ENCODE measurements around the gene SIK2.
"Not testable (repeated sequence)": the region's sequence is repeated elsewhere in the genome, so short reads cannot be mapped to it uniquely, and the experiment has no call there.

The SIK2 gene

DNA sequence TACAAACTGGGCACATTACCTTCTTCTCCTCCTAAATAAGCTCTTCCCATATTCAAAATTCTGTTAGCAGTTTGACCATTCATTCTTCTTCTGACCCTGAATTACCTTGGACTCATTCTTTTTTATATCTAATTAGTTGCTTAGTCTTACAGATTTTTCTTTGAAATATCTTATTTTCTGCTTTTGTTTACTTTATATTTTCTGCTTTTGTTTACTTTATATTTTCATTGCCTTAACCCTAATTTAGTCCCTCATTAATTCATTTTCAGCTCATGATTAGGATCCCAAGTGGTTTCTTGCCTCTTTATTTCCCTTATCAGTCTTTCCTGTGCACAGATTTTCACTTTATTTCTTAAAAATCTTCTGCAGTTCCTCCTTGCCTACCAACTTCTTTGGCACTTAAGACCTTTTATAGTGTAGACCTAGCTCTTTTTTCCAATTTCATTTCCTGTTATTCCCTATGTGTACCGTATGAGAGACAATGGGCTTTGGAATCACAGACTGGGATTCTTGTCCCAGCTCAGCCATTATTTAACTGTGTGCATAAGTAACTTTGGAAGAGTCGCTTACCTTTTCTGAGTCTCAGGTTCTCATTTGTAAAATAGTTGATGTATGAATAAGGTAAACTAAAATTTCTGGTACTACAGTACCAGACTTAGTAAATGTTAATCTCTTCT, 39.2 kb downstream of the SIK2 start:
- in situ Hi-C loops (cut with HindIII; ENCODE audit: low pct_ligation_motif_present, low pct_unique_long_range_greater_than_20kb, low sequenced_read_pairs): no loop called here
- DNase-seq: no peak

DNA sequence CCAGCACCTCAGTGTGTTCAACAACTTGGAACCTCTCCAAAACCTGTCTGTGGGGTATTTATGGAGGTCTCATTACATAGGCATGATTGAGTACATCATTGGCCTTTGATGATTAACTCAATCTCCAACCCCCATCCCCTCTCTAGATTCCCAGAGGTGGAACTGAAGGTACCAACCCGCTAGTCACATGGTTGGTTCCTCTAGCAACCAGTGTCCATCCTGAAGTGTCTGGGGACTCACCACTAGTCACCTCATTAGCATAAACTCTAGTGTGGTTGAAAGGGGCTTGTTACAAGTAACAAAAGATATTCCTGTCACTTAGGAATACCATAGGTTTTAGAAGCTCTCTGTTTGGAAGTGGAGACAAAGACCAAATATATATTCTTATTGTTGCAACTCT, 40.3 kb downstream of the SIK2 start:
- in situ Hi-C loops (cut with HindIII; ENCODE audit: low pct_ligation_motif_present, low pct_unique_long_range_greater_than_20kb, low sequenced_read_pairs): no loop called here
- no peak for DNase-seq

DNA sequence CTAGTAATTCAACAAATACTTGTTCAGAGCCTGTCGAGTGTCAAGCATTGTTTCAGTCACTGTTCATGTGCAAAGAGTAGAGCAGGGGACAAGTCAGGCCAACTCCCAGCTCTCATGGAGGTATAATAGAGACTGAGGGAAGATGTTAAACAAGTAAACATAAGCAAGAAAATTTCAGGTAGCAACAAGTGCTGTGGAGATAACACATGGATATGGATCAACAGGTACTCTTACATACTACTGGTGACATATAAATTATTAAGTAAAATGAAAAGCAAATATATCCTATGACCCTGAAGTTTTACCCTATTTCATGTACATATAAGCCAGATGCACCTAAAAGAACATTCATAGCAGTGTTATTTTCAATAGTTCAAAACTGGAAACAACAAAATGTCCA, 42.7 kb downstream of the SIK2 start:
- in situ Hi-C loops (cut with HindIII; ENCODE audit: low pct_ligation_motif_present, low pct_unique_long_range_greater_than_20kb, low sequenced_read_pairs): no loop called here
- DNase-seq: no peak

DNA sequence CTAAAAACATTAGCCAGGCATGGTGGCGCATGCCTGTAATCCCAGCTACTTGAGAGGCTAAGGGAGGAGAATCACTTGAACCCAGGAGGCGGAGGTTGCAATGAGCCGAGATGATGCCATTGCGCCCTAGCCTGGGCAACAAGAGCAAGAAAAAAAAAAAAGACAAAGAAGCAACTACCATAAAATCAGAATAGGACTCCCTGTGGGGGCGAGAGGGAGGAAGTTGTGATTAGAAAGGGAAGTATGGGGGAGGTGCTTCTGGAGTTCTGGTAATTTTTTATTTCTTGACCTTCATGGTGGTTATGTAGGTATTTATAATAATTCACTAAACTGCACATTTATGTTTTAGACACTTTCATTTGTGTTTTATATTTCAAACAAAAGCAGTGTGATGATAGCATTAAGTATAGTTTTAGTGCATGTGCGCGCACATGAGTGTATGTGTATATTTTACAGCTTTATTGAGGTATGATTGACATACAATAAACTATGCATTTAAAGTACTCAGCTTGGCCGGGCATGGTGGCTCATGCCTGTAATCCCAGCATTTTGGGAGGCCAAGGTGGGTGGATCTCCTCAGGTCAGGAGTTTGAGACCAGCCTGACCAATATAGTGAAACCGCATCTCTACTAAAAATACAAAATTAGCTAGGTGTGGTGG, 43.5 kb downstream of the SIK2 start:
- in situ Hi-C loops (cut with HindIII; ENCODE audit: low pct_ligation_motif_present, low pct_unique_long_range_greater_than_20kb, low sequenced_read_pairs): no loop called here
- DNase-seq: no peak

DNA sequence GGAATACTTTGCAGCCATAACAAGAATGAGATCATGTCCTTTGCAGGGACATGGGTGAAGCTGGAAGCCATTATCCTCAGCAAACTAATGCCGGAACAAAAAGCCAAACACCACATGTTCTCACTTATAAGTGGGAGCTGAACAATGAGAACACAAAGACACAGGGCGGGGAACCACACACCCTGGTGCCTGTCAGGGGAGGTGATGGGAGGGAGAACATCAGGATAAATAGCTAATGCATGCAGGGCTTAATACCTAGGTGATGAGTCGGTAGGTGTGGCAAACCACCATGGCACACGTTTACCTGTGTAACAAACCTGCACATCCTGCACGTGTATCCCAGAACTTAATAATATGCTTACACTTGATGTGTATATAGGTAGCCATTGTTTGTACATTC, 49.1 kb downstream of the SIK2 start:
- DNase-seq; in situ Hi-C loops (cut with HindIII; ENCODE audit: low pct_ligation_motif_present, low pct_unique_long_range_greater_than_20kb, low sequenced_read_pairs): not testable (repeated sequence)

DNA sequence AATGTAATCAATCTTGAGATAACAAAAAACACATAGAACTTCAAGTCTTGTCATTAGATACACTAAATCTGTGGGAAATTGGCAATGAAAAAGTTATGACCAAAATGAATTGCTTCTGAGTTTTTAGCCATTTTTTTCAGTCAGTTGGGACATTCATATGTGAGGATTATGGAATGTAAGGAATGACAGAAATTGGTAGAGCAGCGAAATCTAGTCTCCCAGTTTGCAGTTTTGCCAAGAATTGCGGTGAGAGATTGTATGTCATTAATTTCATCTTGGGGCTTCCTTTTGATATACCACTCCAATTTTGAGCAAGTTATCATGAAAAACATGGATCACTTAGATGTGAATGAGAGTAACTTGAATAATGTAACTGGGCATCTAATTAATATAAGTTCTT, 49.9 kb downstream of the SIK2 start:
- no peak for DNase-seq

DNA sequence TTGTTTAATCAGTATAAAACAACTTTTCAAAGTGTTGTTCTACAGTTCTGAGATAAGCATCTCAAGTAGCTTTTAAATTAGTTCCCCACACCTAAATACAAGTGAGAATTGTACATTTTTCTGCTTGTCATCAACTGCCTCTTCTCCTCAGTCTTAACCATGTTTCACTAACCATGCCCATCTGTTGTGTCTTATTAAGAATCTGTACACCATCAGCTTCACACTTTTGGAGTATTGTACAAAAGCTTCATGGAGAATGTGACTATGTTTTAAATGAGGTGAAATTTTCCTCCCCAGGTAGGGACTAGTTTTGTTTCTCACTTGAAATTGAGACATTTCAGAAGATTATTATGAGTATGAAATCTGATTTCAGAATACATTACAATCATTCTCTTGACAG, 52.4 kb downstream of the SIK2 start:
- in situ Hi-C loops (cut with HindIII; ENCODE audit: low pct_ligation_motif_present, low pct_unique_long_range_greater_than_20kb, low sequenced_read_pairs): no loop called here
- no peak for DNase-seq

More for the DNA sequence above, 49.9 kb downstream of the SIK2 start:
- in situ Hi-C loops (cut with HindIII; ENCODE audit: low pct_ligation_motif_present, low pct_unique_long_range_greater_than_20kb, low sequenced_read_pairs): no loop called here

DNA sequence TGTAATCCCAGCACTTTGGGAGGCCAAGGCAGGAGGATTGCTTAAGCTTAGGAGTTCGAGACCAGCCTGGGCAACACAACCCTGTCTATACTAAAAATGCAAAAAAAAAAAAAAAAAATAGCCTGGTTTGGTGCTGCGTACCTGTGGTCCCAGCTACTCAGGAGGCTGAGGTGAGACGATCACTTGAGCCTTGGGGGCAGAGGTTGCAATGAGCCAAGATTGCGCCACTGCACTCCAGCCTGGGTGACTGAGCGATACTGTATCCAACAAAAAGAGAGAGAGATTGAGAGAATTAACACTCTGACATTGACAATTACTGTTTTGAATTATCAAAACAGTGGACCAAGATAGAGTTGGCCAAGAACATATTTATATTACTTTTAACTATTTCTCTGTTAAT, 53.7 kb downstream of the SIK2 start:
- in situ Hi-C loops (cut with HindIII; ENCODE audit: low pct_ligation_motif_present, low pct_unique_long_range_greater_than_20kb, low sequenced_read_pairs): no loop called here
- no peak for DNase-seq

DNA sequence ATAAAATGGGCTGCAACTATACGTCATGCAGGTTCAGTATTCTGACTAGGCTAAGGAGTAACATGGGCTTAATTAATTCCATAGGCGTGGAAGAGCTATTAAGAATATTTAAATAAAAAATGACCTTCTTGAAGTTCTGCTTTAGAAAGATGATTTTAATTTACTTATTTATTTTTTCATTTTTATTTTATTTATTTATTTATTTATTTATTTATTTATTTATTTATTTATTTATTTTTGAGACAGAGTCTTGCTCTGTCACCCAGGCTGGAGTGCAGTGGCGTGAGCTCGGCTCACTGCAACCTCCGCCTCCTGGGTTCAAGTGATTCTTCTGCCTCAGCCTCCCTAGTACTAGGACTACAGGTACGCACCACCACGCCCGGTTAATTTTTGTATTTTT, 55.7 kb downstream of the SIK2 start:
- in situ Hi-C loops (cut with HindIII; ENCODE audit: low pct_ligation_motif_present, low pct_unique_long_range_greater_than_20kb, low sequenced_read_pairs); DNase-seq: not testable (repeated sequence)

DNA sequence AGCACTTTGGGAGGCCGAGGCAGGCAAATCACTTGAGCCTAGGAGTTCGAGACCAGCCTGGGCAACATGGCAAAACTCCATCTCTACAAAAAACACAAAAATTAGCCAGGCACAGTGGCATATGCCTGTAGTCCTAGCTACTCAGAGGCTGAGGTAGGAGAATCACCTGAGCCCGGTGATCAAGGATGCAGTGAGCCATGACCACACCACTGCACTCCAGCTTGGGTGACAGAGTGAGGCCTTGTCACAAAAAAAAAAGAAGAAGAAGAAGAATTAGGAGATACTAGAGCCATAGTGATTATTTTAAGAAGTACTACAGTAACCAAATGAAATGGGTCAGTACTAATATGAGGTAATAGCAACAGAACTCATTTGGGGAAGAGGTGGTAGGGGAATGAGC, 56.2 kb downstream of the SIK2 start:
- in situ Hi-C loops (cut with HindIII; ENCODE audit: low pct_ligation_motif_present, low pct_unique_long_range_greater_than_20kb, low sequenced_read_pairs): not testable (repeated sequence)

DNA sequence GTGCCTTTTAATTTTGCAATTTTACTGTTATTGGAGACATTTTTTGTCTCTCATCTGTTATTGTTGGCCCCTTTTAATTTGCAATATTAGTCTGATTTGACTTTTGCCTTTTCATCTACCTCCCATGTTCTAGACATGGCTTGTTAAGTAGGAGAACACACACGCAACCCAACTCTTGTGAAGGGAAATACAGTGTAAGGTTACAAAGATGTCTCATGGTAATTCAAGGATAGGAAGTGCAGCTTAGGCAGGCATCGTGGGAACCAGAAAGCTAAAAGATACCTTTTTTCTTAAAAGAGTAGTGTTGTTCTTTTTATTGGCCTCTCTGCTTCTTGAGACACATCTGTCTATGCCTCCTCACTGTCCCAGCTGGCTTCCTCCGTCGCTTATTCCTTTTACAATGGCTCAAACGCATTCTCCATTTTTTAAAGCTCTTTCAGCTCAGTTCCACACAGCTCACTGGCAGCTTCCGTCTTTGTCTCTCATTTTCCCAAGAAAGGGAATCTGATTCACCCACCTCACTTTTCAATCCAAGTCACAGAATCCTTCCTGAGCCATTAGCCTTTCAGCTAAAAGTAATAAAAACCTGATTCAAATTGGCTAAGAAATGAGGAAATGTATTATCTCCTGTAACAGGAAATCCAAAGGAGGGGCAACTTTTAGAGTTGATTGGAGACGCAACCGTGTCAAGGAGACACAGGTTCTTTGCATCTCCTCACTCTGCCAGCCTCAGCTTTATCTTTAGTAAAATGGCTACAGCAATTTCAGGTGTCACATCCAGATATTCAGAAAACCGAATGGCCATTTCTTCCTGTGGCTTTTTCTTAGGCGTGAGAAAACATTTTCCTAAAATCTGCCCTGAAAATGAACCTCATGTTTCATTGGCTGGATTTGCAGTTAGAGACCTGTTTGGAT, 57.2 kb downstream of the SIK2 start:
- in situ Hi-C loops (cut with HindIII; ENCODE audit: low pct_ligation_motif_present, low pct_unique_long_range_greater_than_20kb, low sequenced_read_pairs): no loop called here
- DNase-seq: no peak

More for the DNA sequence above, 56.2 kb downstream of the SIK2 start:
- not testable (repeated sequence) for DNase-seq

DNA sequence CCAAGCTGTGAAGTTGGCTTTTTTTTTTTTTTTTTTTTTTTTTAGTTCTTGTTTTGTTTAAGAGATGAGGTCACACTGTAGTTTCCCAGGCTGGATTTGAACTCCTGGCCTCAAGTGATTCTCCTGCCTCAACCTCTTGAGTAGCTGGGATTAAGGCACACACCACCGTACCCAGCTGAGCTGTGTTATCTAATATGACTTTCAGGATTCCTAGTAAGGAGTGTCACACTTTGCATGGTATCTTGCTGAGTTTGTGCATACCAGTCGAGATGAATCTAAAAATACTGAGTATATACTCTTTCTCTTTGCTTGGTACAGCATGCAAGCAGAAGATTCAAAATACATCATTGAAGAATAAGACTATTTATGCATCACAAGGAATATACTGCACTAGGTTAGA, 58.6 kb downstream of the SIK2 start:
- DNase-seq: no peak
- in situ Hi-C loops (cut with HindIII; ENCODE audit: low pct_ligation_motif_present, low pct_unique_long_range_greater_than_20kb, low sequenced_read_pairs): no loop called here

DNA sequence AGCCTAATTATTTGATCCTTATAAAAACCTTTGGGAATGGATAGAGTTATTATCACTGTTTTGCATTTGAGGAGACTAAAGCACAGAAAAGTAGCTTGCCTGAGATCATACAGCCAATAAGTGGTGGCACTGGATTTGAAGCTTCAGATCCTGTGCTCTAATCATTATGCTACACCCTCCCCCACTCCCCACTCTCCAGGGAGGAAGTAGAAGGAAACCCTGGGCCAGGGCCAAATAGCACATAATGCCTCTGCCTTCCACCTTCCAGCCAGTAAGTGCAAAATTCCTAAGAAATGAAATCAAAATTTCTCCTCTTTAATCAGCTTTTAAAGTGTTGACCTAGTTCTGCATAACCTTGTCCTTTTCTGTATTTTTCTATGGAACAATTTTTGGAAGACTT, 61.6 kb downstream of the SIK2 start:
- no peak for DNase-seq
- in situ Hi-C loops (cut with HindIII; ENCODE audit: low pct_ligation_motif_present, low pct_unique_long_range_greater_than_20kb, low sequenced_read_pairs): no loop called here

DNA sequence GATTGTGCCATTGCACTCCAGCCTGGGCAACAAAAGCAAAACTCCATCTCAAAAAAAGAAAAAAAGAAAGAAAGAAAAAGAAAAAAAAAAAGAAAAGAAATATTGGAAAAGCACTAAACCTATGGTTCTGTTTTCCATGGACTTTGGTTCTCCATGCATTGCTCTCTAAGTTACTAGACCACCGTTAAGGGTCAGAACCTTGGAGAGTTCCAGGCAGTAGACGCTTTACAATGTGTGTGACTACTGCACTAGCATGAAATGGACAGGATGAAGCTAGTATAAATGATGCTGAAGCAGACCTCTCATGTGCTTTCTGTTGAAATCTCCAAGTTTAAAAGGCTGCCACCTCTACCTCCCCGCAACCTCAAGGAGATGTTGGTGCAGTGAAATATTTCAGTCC, 63.5 kb downstream of the SIK2 start:
- DNase-seq: peak; percentile 42
- in situ Hi-C loops (cut with HindIII; ENCODE audit: low pct_ligation_motif_present, low pct_unique_long_range_greater_than_20kb, low sequenced_read_pairs): no loop called here

DNA sequence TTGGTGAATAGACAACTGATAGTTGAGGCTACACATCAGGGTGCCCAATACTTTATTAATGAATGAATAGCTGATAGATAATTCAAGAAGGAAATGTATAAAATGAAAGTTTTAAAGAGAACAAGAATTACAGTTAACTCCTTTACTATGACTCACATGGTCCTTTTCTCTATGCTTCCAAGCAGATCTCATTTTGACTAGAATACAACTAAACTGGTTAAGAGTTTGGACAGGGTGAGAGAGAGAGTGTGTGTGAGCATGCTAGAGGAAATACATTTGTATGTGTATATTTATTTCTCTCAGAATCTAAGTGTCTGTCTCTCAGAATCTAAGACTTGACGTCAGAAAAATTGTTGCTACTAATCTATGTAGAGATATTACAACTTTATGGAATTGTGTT, 66.7 kb downstream of the SIK2 start:
- in situ Hi-C loops (cut with HindIII; ENCODE audit: low pct_ligation_motif_present, low pct_unique_long_range_greater_than_20kb, low sequenced_read_pairs): no loop called here

DNA sequence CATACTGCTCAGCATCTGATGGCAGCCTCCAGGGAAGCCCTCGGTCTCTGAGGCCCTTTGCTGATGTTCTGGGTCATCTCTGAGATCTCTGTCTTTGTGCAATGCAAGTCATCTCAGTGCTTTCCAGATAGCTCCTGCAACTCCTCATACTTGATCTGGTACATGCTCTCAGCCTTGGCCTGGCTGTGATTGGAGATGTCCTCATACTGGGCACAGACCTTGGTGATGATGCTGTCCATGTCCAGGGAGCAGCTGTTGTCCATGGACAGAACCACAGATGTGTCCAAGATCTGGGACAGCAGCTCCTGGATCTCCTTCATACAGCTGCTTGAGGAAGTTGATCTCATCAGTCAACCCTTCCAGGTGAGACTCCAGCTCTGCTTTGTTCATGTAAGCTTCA, 69.1 kb downstream of the SIK2 start:
- no peak for DNase-seq
- in situ Hi-C loops (cut with HindIII; ENCODE audit: low pct_ligation_motif_present, low pct_unique_long_range_greater_than_20kb, low sequenced_read_pairs): no loop called here

More for the DNA sequence above, 66.7 kb downstream of the SIK2 start:
- DNase-seq: no peak

DNA sequence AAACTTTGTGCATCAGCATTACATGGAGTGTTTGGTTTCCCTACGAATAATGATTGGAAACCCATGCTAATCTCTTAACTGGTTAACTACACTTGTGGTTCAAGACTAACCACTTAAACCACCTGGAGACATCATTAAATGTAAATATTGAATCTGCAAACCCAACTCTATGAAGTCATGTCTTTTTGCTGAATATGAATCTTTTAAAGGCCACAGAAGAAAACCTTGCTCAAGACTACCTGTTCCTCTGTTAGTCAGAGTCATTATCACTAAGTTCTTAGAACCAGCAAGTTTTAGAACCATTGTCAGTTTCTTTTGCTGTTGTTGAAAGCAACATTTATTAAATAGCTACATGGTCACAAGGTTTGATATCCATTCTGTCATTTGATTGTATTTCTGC, 70.7 kb downstream of the SIK2 start:
- in situ Hi-C loops (cut with HindIII; ENCODE audit: low pct_ligation_motif_present, low pct_unique_long_range_greater_than_20kb, low sequenced_read_pairs): no loop called here
- no peak for DNase-seq

DNA sequence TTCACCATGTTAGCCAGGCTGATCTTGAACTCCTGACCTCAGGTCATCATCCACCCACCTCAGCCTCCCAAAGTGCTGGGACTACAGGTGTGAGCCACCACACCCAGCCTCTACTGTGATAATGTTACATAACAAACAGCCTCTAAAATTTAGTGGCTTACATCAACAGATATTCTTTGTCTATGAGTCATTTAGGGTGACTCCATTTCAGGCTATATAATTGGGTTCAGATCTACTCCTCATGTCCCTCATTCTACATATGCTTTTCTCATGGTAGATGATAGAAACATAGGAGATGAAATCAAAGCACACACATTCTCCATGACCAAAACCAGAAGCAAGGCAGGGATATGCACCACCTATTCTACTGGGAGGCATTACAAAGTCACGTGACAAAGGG, 72.7 kb downstream of the SIK2 start:
- in situ Hi-C loops (cut with HindIII; ENCODE audit: low pct_ligation_motif_present, low pct_unique_long_range_greater_than_20kb, low sequenced_read_pairs): no loop called here
- DNase-seq: no peak

DNA sequence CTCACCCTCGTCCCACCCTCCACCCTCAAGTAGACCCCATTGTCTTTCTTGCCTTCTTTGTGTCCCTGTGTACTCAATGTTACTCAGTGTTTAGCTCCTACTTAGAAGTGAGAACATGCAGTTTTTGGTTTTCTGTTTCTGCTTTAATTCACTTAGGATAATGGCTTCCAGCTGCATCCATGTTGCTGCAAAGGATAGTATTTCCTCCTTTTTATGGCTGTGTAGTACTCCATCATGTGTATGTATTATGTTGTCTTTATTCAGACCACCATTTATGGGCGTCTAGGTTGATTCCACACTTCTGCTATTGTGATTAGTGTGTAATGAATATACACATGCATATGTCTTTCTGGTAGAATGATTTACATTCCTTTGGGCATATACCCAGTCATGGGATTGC, 73.6 kb downstream of the SIK2 start:
- DNase-seq: no peak

More for the DNA sequence above, 73.6 kb downstream of the SIK2 start:
- in situ Hi-C loops (cut with HindIII; ENCODE audit: low pct_ligation_motif_present, low pct_unique_long_range_greater_than_20kb, low sequenced_read_pairs): no loop called here
